ENCODE data around the gene SPTLC2. TPM values are rescaled to one million over a fixed set of nuclear protein-coding genes. Genes with fewer than 3 reads are reported as not detected.
"Not testable (repeated sequence)": the region's sequence is repeated elsewhere in the genome, so short reads cannot be mapped to it uniquely, and the experiment has no call there.

SPTLC2 gene
- total RNA-seq, 1 donor from 2014 or later = 29.6 TPM

GRCh38 chr14:77528701-77529100 is 87.7 kb downstream of the SPTLC2 start:
- H3K27ac Mint-ChIP-seq; H3K4me3 Mint-ChIP-seq (ENCODE audit: low read depth); H3K9me3 Mint-ChIP-seq; H3K27me3 Mint-ChIP-seq (ENCODE audit: low read depth); DNase-seq (ENCODE audit: low spot score); intact Hi-C loops (cut with micrococcal nuclease): not testable (repeated sequence)
- H3K36me3 Mint-ChIP-seq (ENCODE audit: low read depth) = peaks cover 18% of the 10 kb centered on the region
- H3K4me1 Mint-ChIP-seq (ENCODE audit: low read depth) = peaks cover 12% of the 10 kb centered on the region

GRCh38 chr14:77526266-77526665 is 90.2 kb downstream of the SPTLC2 start:
- no peaks in the 10 kb centered on the region for H3K27me3 Mint-ChIP-seq (ENCODE audit: low read depth)
- H3K4me3 Mint-ChIP-seq (ENCODE audit: low read depth) = no peak overlapping the region
- intact Hi-C loops (cut with micrococcal nuclease) = no loop called here
- H3K4me1 Mint-ChIP-seq (ENCODE audit: low read depth) = peaks cover 11% of the 10 kb centered on the region
- DNase-seq (ENCODE audit: low spot score) = no peak
- H3K27ac Mint-ChIP-seq = no peak overlapping the region
- H3K9me3 Mint-ChIP-seq = no peaks in the 10 kb centered on the region
- H3K36me3 Mint-ChIP-seq (ENCODE audit: low read depth) = peaks cover 8% of the 10 kb centered on the region

- Mint-ChIP-seq H3K4me3 (ENCODE audit: low read depth) (no peak overlapping the region), H3K27ac (no peak overlapping the region), H3K27me3 (ENCODE audit: low read depth) (no peaks in the 10 kb centered on the region), H3K4me1 (ENCODE audit: low read depth) (no peaks in the 10 kb centered on the region), H3K36me3 (ENCODE audit: low read depth) (peaks cover 14% of the 10 kb centered on the region), H3K9me3 (no peaks in the 10 kb centered on the region)
- intact Hi-C loops (cut with micrococcal nuclease) = no loop called here
- DNase-seq (ENCODE audit: low spot score) = no peak
Measured at GRCh38 chr14:77524536-77524935, 91.9 kb downstream of the SPTLC2 start.

DNA sequence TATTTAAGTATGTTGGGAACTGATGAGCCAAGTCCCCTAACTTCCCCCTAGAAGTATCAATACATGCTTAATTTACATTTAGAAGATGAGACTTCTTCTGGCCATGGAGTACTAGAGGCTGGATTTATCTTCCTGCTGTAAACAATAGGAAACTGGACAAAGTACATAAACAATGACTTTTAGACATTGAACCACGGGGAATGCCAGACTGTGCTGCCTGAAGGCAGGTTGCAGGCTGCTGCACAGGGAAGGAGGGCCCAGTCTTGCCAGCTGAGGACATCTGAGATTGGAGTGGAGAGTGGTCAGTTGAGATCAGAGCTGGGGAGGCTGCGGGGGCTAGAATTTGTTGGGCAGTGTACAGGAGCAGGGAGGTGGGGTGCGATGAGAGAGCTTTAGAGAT is 93.3 kb downstream of the SPTLC2 start:
- no peak overlapping the region for H3K4me3 Mint-ChIP-seq (ENCODE audit: low read depth)
- H3K4me1 Mint-ChIP-seq (ENCODE audit: low read depth) = no peaks in the 10 kb centered on the region
- H3K9me3 Mint-ChIP-seq = no peaks in the 10 kb centered on the region
- no peaks in the 10 kb centered on the region for H3K27me3 Mint-ChIP-seq (ENCODE audit: low read depth)
- intact Hi-C loops (cut with micrococcal nuclease) = no loop called here
- H3K36me3 Mint-ChIP-seq (ENCODE audit: low read depth) = peaks cover 25% of the 10 kb centered on the region
- no peak for DNase-seq (ENCODE audit: low spot score)
- H3K27ac Mint-ChIP-seq = no peak overlapping the region

GRCh38 chr14:77520555-77520954 is 95.9 kb downstream of the SPTLC2 start:
- no peaks in the 10 kb centered on the region for H3K4me1 Mint-ChIP-seq (ENCODE audit: low read depth)
- no peak overlapping the region for H3K27ac Mint-ChIP-seq
- H3K36me3 Mint-ChIP-seq (ENCODE audit: low read depth) = peaks cover 37% of the 10 kb centered on the region
- intact Hi-C loops (cut with micrococcal nuclease) = no loop called here
- H3K27me3 Mint-ChIP-seq (ENCODE audit: low read depth) = no peaks in the 10 kb centered on the region
- no peak overlapping the region for H3K4me3 Mint-ChIP-seq (ENCODE audit: low read depth)
- H3K9me3 Mint-ChIP-seq = no peaks in the 10 kb centered on the region
- no peak for DNase-seq (ENCODE audit: low spot score)

DNA sequence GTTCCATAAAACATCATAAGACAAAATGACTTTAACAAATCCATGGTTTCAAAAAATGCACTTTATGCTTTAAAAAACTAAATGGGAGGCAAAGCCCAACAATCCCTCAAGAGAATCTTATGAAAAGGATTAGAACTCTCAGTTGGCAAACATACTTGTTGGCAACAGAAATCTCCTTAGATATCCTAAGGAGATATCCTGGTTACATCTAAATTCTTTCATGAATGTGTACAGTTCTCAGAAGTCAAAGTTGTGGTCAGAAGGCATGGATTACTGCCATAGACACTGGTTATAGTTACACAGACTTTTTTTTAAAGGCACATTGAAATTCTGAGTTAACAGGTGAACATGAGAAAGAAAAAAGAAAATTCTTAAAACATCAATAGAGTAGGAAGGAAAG is 100.3 kb downstream of the SPTLC2 start:
- Mint-ChIP-seq H3K27ac (no peak overlapping the region), H3K4me1 (ENCODE audit: low read depth) (no peaks in the 10 kb centered on the region), H3K9me3 (no peaks in the 10 kb centered on the region), H3K36me3 (ENCODE audit: low read depth) (peaks cover 54% of the 10 kb centered on the region), H3K4me3 (ENCODE audit: low read depth) (no peak overlapping the region), H3K27me3 (ENCODE audit: low read depth) (no peaks in the 10 kb centered on the region)
- intact Hi-C loops (cut with micrococcal nuclease) = no loop called here
- DNase-seq (ENCODE audit: low spot score) = no peak

- no peak for DNase-seq (ENCODE audit: low spot score)
- Mint-ChIP-seq H3K36me3 (ENCODE audit: low read depth) (peaks cover 49% of the 10 kb centered on the region), H3K4me3 (ENCODE audit: low read depth) (no peak overlapping the region), H3K27ac (no peak overlapping the region), H3K4me1 (ENCODE audit: low read depth) (no peaks in the 10 kb centered on the region), H3K9me3 (no peaks in the 10 kb centered on the region), H3K27me3 (ENCODE audit: low read depth) (no peaks in the 10 kb centered on the region)
- intact Hi-C loops (cut with micrococcal nuclease) = no loop called here
Measured at GRCh38 chr14:77511486-77512162, 104.8 kb downstream of the SPTLC2 start.

DNA sequence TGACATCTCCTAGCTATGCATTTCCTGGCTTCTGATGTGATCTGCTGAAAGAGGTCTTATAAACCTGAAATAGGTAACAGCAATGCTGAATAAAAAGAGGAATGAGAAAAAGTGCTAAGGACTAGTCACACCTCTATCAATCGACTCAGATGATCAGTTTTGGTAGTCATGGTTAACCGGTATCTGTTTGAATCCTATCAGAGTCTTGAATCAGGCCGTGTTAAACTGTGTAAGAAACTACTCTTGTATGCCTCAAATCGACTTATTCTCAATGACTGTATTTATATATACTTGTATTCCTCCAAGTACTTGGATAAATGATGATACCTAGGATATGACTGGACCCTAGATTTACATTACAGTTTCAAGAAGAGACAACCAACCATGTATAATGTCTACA is 107.1 kb downstream of the SPTLC2 start:
- H3K9me3 Mint-ChIP-seq = no peaks in the 10 kb centered on the region
- intact Hi-C loops (cut with micrococcal nuclease) = no loop called here
- H3K4me1 Mint-ChIP-seq (ENCODE audit: low read depth) = no peaks in the 10 kb centered on the region
- H3K27me3 Mint-ChIP-seq (ENCODE audit: low read depth) = no peaks in the 10 kb centered on the region
- H3K27ac Mint-ChIP-seq = no peak overlapping the region
- no peak for DNase-seq (ENCODE audit: low spot score)
- H3K4me3 Mint-ChIP-seq (ENCODE audit: low read depth) = no peak overlapping the region
- peaks cover 39% of the 10 kb centered on the region for H3K36me3 Mint-ChIP-seq (ENCODE audit: low read depth)

DNA sequence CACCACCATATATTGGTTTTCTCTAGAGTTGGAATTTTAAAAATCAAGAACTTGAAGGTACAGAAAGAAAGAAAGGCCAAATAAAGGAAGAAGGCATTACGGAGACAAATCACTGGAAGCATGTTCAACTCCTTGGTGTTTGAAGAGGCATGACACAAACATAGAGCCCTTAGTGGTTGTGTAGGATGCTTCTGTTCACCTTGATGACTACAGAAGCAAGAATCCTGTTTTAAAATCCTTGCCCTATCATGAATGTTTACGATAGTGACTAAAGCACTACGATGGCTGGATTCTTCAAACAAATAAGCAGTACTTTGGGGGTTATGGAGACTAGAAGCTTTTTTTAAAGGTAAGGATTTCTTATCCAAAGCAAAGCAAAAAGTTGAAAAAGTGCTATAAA is 107.6 kb downstream of the SPTLC2 start:
- Mint-ChIP-seq H3K27me3 (ENCODE audit: low read depth) (no peaks in the 10 kb centered on the region), H3K4me1 (ENCODE audit: low read depth) (no peaks in the 10 kb centered on the region), H3K4me3 (ENCODE audit: low read depth) (no peak overlapping the region), H3K27ac (no peak overlapping the region), H3K9me3 (no peaks in the 10 kb centered on the region), H3K36me3 (ENCODE audit: low read depth) (peaks cover 39% of the 10 kb centered on the region)
- no peak for DNase-seq (ENCODE audit: low spot score)
- intact Hi-C loops (cut with micrococcal nuclease) = no loop called here

- Mint-ChIP-seq H3K36me3 (ENCODE audit: low read depth) (peaks cover 40% of the 10 kb centered on the region), H3K4me1 (ENCODE audit: low read depth) (no peaks in the 10 kb centered on the region), H3K27ac (no peak overlapping the region), H3K27me3 (ENCODE audit: low read depth) (no peaks in the 10 kb centered on the region), H3K9me3 (peaks cover 2% of the 10 kb centered on the region), H3K4me3 (ENCODE audit: low read depth) (no peak overlapping the region)
- DNase-seq (ENCODE audit: low spot score) = no peak
- intact Hi-C loops (cut with micrococcal nuclease) = no loop called here
Measured at GRCh38 chr14:77508249-77508648, 108.2 kb downstream of the SPTLC2 start.

- no peak overlapping the region for H3K27ac Mint-ChIP-seq
- H3K9me3 Mint-ChIP-seq = peaks cover 5% of the 10 kb centered on the region
- no peak for DNase-seq (ENCODE audit: low spot score)
- no peaks in the 10 kb centered on the region for H3K27me3 Mint-ChIP-seq (ENCODE audit: low read depth)
- peaks cover 42% of the 10 kb centered on the region for H3K36me3 Mint-ChIP-seq (ENCODE audit: low read depth)
- H3K4me3 Mint-ChIP-seq (ENCODE audit: low read depth) = no peak overlapping the region
- no peaks in the 10 kb centered on the region for H3K4me1 Mint-ChIP-seq (ENCODE audit: low read depth)
- intact Hi-C loops (cut with micrococcal nuclease) = no loop called here
Measured at GRCh38 chr14:77507762-77508161, 108.7 kb downstream of the SPTLC2 start.

DNA sequence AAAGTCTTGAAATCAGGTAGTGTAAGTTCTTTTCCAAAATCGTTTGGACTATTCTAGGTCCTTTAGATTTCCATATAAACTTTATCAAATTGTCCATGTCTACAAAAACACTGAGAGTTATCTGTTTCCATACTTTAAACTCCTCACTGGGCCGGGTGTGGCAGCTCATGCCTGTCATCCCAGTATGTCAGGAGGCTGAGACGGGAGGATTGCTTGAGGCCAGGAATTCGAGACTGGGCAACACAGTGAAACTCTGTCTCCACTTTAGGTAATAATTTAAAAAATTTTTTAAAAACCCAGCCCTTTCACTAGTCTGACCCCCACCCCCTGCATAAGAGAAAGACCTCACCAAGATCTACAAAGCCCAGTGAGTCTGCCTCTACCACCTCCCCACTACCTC is 111.4 kb downstream of the SPTLC2 start:
- no peak for DNase-seq (ENCODE audit: low spot score)
- no peaks in the 10 kb centered on the region for H3K4me1 Mint-ChIP-seq (ENCODE audit: low read depth)
- H3K27me3 Mint-ChIP-seq (ENCODE audit: low read depth) = peaks cover 9% of the 10 kb centered on the region
- intact Hi-C loops (cut with micrococcal nuclease) = no loop called here
- H3K4me3 Mint-ChIP-seq (ENCODE audit: low read depth) = no peak overlapping the region
- H3K9me3 Mint-ChIP-seq = peaks cover 5% of the 10 kb centered on the region
- H3K27ac Mint-ChIP-seq = no peak overlapping the region
- peaks cover 22% of the 10 kb centered on the region for H3K36me3 Mint-ChIP-seq (ENCODE audit: low read depth)

DNA sequence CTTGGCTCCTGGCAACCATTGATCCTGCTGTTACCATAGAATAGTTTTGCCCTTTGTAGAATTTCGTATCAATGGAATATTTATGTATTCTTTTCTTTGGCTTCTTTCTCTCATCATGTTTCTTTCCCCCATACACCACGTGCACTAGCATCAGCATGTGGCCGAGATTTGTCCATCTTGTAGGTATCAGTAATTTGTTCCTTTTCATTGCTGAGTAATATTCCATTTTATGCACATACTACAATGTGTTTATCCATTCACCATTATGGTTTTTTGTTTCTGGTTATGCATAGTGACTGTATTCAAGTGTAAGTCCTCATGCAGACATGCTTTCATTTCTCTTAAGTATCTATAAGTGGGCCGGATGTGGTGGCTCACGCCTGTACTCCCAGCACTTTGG is 113.3 kb downstream of the SPTLC2 start:
- Mint-ChIP-seq H3K27me3 (ENCODE audit: low read depth) (peaks cover 18% of the 10 kb centered on the region), H3K4me3 (ENCODE audit: low read depth) (no peak overlapping the region), H3K27ac (no peak overlapping the region), H3K9me3 (peaks cover 5% of the 10 kb centered on the region), H3K36me3 (ENCODE audit: low read depth) (peaks cover 13% of the 10 kb centered on the region), H3K4me1 (ENCODE audit: low read depth) (peaks cover under 1% of the 10 kb centered on the region)
- intact Hi-C loops (cut with micrococcal nuclease) = no loop called here
- no peak for DNase-seq (ENCODE audit: low spot score)

All from activated T-helper 2 cell treated with anti-CD3 and anti-CD28 coated beads, Interferon-gamma antibody, Interleukin-2, Interleukin-4, amounts not matched to agents 10 μg/mL and 5 μg/mL and 100 μg/mL, durations not matched to agents 14 hours and 24 hours and 36 hours (primary cell).